Neuronal stem cell (in vitro differentiated cells): ENCODE measurements around the gene ERVV-1.

ENCODE experiments used
- DNase-seq: peaks from one replicate; pipeline ENCODE4 v3.0.0-alpha.2; 2013; ENCODE audit warnings: low spot score
- H2AFZ ChIP-seq: one replicate; pipeline ENCODE4 v1.6.1; 2013; ENCODE audit warnings: mild to moderate bottlenecking, low read length, inconsistent platforms
- H2AK5ac ChIP-seq: 2 replicates; pipeline ENCODE4 v1.6.1; 2013; ENCODE audit warnings: low read depth, mild to moderate bottlenecking, inconsistent platforms, low read length, moderate library complexity, mixed read lengths
- H2BK120ac ChIP-seq: 2 replicates; pipeline ENCODE4 v1.6.1; 2013; ENCODE audit warnings: low read depth, mild to moderate bottlenecking, inconsistent platforms, low read length, moderate library complexity, mixed read lengths
- H2BK12ac ChIP-seq: one replicate; pipeline ENCODE4 v1.6.1; 2013; ENCODE audit warnings: low read length, inconsistent platforms
- H2BK15ac ChIP-seq: 2 replicates; pipeline ENCODE4 v1.6.1; 2013; ENCODE audit warnings: mild to moderate bottlenecking, low read length, inconsistent platforms, mixed read lengths
- H2BK5ac ChIP-seq: one replicate; pipeline ENCODE4 v1.6.1; 2013; ENCODE audit warnings: inconsistent platforms, mild to moderate bottlenecking, low read length, moderate library complexity
- H3K14ac ChIP-seq: one replicate; pipeline ENCODE4 v1.6.1; 2013; ENCODE audit warnings: low read length, inconsistent platforms
- H3K18ac ChIP-seq: 2 replicates; pipeline ENCODE4 v1.6.1; 2013; ENCODE audit warnings: low read length, inconsistent platforms
- H3K23ac ChIP-seq: 2 replicates; pipeline ENCODE4 v1.6.1; 2013; ENCODE audit warnings: low read depth, mild to moderate bottlenecking, mixed read lengths, low read length, inconsistent platforms; ENCODE audit not compliant: poor library complexity
- H3K27ac ChIP-seq: replicated peaks from 3 replicates; pipeline ENCODE4 v1.5.1; 2013; ENCODE audit warnings: low read length, inconsistent platforms
- H3K27me3 ChIP-seq, 3 experiments: 2 replicates each; pipeline ENCODE4 v1.6.1; 2013; ENCODE audit warnings: low read length in 3 of 3, mild to moderate bottlenecking in 2 of 3, inconsistent platforms in 1 of 3, low read depth in 1 of 3, mixed read lengths in 1 of 3, moderate library complexity in 1 of 3; ENCODE audit not compliant: control insufficient read depth in 3 of 3, insufficient read depth in 3 of 3
- H3K36me3 ChIP-seq, 2 donors: replicated peaks in 1 of 2; 2 replicates each; pipeline ENCODE4 v1.6.1; 2013; ENCODE audit warnings: low read length in 2 of 2; ENCODE audit not compliant: control insufficient read depth in 2 of 2, insufficient read depth in 2 of 2
- H3K4ac ChIP-seq: 2 replicates; pipeline ENCODE4 v1.6.1; 2013; ENCODE audit warnings: inconsistent platforms, mild to moderate bottlenecking, low read length, moderate library complexity
- H3K4me1 ChIP-seq, 2 donors: 1 replicate in 1 of 2; 2 replicates in 1 of 2; pipeline ENCODE4 v1.6.1; 2013; ENCODE audit warnings: low read length in 2 of 2, low read depth in 1 of 2; ENCODE audit not compliant: control insufficient read depth in 2 of 2, insufficient read depth in 1 of 2
- H3K4me2 ChIP-seq: one replicate; pipeline ENCODE4 v1.6.1; 2013; ENCODE audit warnings: mild to moderate bottlenecking, low read length, inconsistent platforms; ENCODE audit not compliant: insufficient read depth, poor library complexity, severe bottlenecking
- H3K4me3 ChIP-seq, 2 donors: 2 replicates each; pipeline ENCODE4 v1.5.1; 2013; ENCODE audit warnings: low read length in 2 of 2, mild to moderate bottlenecking in 2 of 2, inconsistent platforms in 1 of 2, moderate library complexity in 1 of 2
- H3K79me1 ChIP-seq: one replicate; pipeline ENCODE4 v1.6.1; 2013; ENCODE audit warnings: low read depth, mild to moderate bottlenecking, inconsistent platforms, low read length, moderate library complexity
- H3K9ac ChIP-seq: one replicate; pipeline ENCODE4 v1.6.1; 2013; ENCODE audit warnings: mild to moderate bottlenecking, low read depth, low read length, inconsistent platforms; ENCODE audit not compliant: poor library complexity
- H3K9me3 ChIP-seq, 2 donors: replicated peaks in 1 of 2; 2 replicates each; pipeline versions ENCODE3 to v1.6.1; 2013; ENCODE audit warnings: low read length in 2 of 2, mild to moderate bottlenecking in 2 of 2, inconsistent platforms in 1 of 2, low read depth in 1 of 2, mixed read lengths in 1 of 2, moderate library complexity in 1 of 2; ENCODE audit not compliant: control insufficient read depth in 2 of 2, insufficient read depth in 1 of 2
- H4K8ac ChIP-seq: one replicate; pipeline ENCODE4 v1.6.1; 2013; ENCODE audit warnings: low read depth, mild to moderate bottlenecking, inconsistent platforms, low read length, moderate library complexity
- H4K91ac ChIP-seq: one replicate; pipeline ENCODE4 v1.6.1; 2013; ENCODE audit warnings: low read length, low read depth, mild to moderate bottlenecking, inconsistent platforms; ENCODE audit not compliant: poor library complexity
- WGBS, 2 donors: extraction: QIAGEN DNeasy Blood & Tissue Kit; methylation state at CpG; one replicate each; pipeline ENCODE4 v1.1.7; 2013; ENCODE audit warnings: missing lambda C conversion rate in 2 of 2, mixed read lengths in 1 of 2; ENCODE audit not compliant: insufficient read length in 2 of 2, insufficient replicate concordance in 1 of 2; ENCODE audit errors: extremely low coverage in 2 of 2; 5-methylcytosine and 5-hydroxymethylcytosine counted together

ERVV-1 gene

DNA sequence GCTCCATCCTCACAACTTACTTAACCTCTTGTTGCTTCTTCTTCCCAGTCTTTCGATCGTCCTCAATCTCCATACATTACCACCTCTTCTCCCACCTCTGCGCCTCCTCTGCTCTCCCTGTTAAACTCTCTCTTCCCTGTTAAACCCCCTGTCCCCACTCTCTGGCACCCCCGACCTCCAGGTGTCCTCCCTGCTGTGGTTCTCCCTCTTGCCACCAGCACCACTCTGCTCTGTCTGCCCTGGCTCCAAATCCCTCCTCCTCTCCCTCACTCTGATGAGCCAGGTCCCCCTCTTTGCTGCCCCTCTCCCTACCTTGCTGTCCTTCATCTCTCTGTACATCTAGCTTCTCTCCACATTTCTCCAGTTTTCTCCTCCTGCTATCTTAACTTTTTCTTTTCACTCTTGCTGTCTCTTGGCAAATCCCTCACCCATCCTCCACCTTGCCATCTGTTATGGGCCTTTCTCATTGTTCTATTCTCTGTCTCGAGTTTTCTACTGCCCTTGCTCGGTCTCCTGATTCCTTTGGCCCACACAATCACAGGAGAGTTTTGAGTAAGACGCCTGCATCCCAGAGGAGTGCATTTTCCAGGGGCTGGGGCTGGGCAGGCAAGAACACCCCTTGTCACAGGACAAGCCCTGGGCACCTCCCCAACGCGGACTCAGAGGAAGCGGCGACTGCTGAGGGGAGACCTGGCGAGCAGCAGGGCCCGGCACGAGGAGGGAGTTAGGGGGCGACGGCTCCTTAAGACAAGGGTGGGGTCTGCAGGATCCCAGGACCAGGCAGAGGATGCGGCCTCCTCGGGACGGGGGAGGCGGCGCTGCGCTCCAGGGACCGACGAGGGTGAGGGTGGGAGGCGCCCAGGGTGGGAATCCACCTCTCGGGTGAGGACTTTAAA lies 21.4 kb upstream of the ERVV-1 start:
- H2BK5ac ChIP-seq, result no peak overlapping the region
- no peak overlapping the region for H4K8ac ChIP-seq
- H2AK5ac ChIP-seq, result no peak overlapping the region
- peak overlapping the region; percentile 87 for H2BK15ac ChIP-seq
- peak overlapping the region; percentile 75 for H2BK12ac ChIP-seq
- no peak overlapping the region for H3K27ac ChIP-seq
- whole genome bisulfite sequencing, 2 donors, result 100% methylated on average over 3 of the region's 26 CpGs; no CpG with 5 or more reads in 1 of the 2 donors
- H3K4me2 ChIP-seq, result peak overlapping the region; percentile 76
- peak overlapping the region; percentile 27 for H3K23ac ChIP-seq
- no peak for DNase-seq
- peak overlapping the region; percentile 79 for H3K14ac ChIP-seq
- peaks cover 0 to 7% of the 10 kb centered on the region in 2 donors for H3K4me1 ChIP-seq
- no peak overlapping the region for H4K91ac ChIP-seq
- H3K4me3 ChIP-seq, result peak overlapping the region; percentile 26 to 77
- H3K27me3 ChIP-seq, result peaks cover 0 to 2% (median 0%) of the 10 kb centered on the region in 3 experiments
- no peaks in the 10 kb centered on the region for H3K79me1 ChIP-seq
- peak overlapping the region; percentile 68 for H2AFZ ChIP-seq
- H3K36me3 ChIP-seq, result peaks cover under 1 to 5% of the 10 kb centered on the region in 2 donors
- peak overlapping the region; percentile 86 for H3K9ac ChIP-seq
- peaks cover 0 to 15% of the 10 kb centered on the region in 2 donors for H3K9me3 ChIP-seq
- H3K18ac ChIP-seq, result peak overlapping the region; percentile 74
- H2BK120ac ChIP-seq, result no peak overlapping the region
- no peak overlapping the region for H3K4ac ChIP-seq

DNA sequence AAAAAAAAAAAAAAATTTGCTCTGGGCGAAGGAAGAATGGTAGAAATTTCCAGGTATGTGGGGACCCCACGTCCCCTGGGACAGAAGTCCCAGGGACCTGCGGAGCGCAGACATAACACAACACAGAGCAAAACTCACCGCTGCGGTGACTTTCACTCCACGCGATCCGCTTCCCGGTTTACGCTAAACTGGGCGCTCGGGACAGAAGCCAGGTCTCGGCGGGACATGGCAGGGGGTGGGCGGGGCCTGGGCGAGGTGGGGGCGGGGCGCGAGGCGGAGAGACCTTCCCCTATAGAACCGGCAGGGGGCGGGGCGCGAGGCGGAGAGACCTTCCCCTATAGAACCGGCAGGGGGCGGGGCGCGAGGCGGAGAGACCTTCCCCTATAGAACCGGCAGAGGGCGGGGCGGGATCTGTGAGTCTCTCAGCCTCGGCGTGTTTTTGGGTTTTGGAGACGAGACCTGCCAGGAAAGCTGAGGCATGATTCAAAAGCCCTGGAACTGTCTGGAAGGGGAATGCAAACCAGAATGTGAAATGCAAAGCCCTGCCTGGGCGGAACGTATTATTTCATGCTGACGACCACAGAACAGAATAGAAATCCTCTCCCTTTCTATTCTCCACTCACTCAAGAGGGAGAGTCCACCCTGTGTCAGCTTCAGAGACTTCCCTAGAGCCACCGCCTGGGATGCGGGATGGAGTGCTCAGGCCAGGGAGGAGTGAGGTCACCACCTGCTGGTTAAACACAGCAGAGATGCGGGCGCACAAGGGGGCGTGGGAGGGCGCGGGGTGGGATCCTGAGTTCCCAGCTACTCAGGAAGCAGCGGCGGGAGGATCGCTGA lies 20.2 kb upstream of the ERVV-1 start:
- H3K79me1 ChIP-seq, result no peaks in the 10 kb centered on the region
- H3K18ac ChIP-seq, result peak overlapping the region; percentile 83
- WGBS, 2 donors, result no CpG with 5 or more reads among the region's 50 CpGs
- H3K14ac ChIP-seq, result no peak overlapping the region
- H4K8ac ChIP-seq, result no peak overlapping the region
- H4K91ac ChIP-seq, result no peak overlapping the region
- H2BK5ac ChIP-seq, result no peak overlapping the region
- H3K27ac ChIP-seq, result peak overlapping the region; percentile 79
- H3K4me3 ChIP-seq, result peak overlapping the region; percentile 34 to 74
- peaks cover 0 to 19% of the 10 kb centered on the region in 2 donors for H3K9me3 ChIP-seq
- H2BK12ac ChIP-seq, result no peak overlapping the region
- H3K4me2 ChIP-seq, result peak overlapping the region; percentile 76
- no peak overlapping the region for H2BK120ac ChIP-seq
- H2AFZ ChIP-seq, result peak overlapping the region; percentile 83
- peak; percentile 87 for DNase-seq
- peaks cover 0 to 7% of the 10 kb centered on the region in 2 donors for H3K4me1 ChIP-seq
- H2BK15ac ChIP-seq, result peak overlapping the region; percentile 83
- H3K27me3 ChIP-seq, result peaks cover 0 to 2% (median 0%) of the 10 kb centered on the region in 3 experiments
- no peak overlapping the region for H2AK5ac ChIP-seq
- H3K9ac ChIP-seq, result no peak overlapping the region
- no peak overlapping the region for H3K4ac ChIP-seq
- peaks cover 0 to 5% of the 10 kb centered on the region in 2 donors for H3K36me3 ChIP-seq
- H3K23ac ChIP-seq, result no peak overlapping the region

DNA sequence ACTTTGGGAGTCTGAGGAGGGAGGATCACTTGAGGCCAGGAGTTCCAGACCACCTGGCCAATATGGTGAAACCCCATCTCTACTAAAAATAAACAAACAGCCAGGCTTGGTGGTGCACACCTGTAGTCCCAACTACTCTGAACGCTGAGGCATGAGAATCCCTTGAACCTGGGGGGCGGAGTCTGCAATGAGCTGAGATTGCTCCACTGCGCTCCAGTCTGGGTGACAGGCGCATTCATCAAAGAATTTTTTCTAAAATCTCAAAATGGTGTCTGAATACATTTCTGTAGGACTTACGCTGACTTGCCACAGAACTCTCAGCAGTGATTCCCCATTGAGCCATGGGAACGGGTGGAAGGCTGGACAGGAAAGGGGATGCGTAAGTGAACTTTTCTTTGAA lies 18.0 kb upstream of the ERVV-1 start:
- peaks cover 0 to 7% of the 10 kb centered on the region in 2 donors for H3K4me1 ChIP-seq
- H3K79me1 ChIP-seq, result no peaks in the 10 kb centered on the region
- H4K8ac ChIP-seq, result no peak overlapping the region
- no peak overlapping the region for H3K9ac ChIP-seq
- no CpG with 5 or more reads among the region's 7 CpGs for WGBS, 2 donors
- H3K23ac ChIP-seq, result no peak overlapping the region
- no peak overlapping the region for H3K4me3 ChIP-seq
- no peak overlapping the region for H2BK5ac ChIP-seq
- no peak overlapping the region for H3K4ac ChIP-seq
- no peak overlapping the region for H2BK12ac ChIP-seq
- H3K27ac ChIP-seq, result no peak overlapping the region
- no peak overlapping the region for H3K14ac ChIP-seq
- H4K91ac ChIP-seq, result no peak overlapping the region
- H3K18ac ChIP-seq, result no peak overlapping the region
- peaks cover 0 to 19% of the 10 kb centered on the region in 2 donors for H3K9me3 ChIP-seq
- no peak overlapping the region for H2AK5ac ChIP-seq
- no peaks in the 10 kb centered on the region for H3K36me3 ChIP-seq
- H3K4me2 ChIP-seq, result no peak overlapping the region
- H2BK15ac ChIP-seq, result no peak overlapping the region
- peaks cover 0 to 2% (median 0%) of the 10 kb centered on the region in 3 experiments for H3K27me3 ChIP-seq
- DNase-seq, result no peak
- no peak overlapping the region for H2AFZ ChIP-seq
- H2BK120ac ChIP-seq, result no peak overlapping the region
